Skeletal muscle satellite cell (primary cell): ENCODE results near the gene S100A16.
"Not testable (repeated sequence)": the region's sequence is repeated elsewhere in the genome, so short reads cannot be mapped to it uniquely, and the experiment has no call there.

Experiments
- H3K27me3 ChIP-seq: 2 replicates; pipeline ENCODE4 v1.7.0; 2013; ENCODE audit warnings: low read length; ENCODE audit not compliant: control insufficient read depth, insufficient read depth
- H3K36me3 ChIP-seq: 2 replicates; pipeline ENCODE4 v1.7.0; 2013; ENCODE audit warnings: mild to moderate bottlenecking, control low read depth, low read length; ENCODE audit not compliant: insufficient read depth
- H3K4me1 ChIP-seq: 2 replicates; pipeline ENCODE4 v1.7.0; 2013; ENCODE audit warnings: low read length; ENCODE audit not compliant: control insufficient read depth, insufficient read depth
- H3K4me2 ChIP-seq: 2 replicates; pipeline ENCODE4 v1.7.0; 2013; ENCODE audit warnings: mild to moderate bottlenecking, low read length
- H3K4me3 ChIP-seq: 2 replicates; pipeline ENCODE4 v1.7.0; 2013; ENCODE audit warnings: low read length
- H3K9ac ChIP-seq: 2 replicates; pipeline ENCODE4 v1.7.0; 2013; ENCODE audit warnings: mild to moderate bottlenecking, low read depth, low read length, moderate library complexity
- H3K9me3 ChIP-seq: replicated peaks from 2 replicates; pipeline ENCODE4 v1.7.0; 2013; ENCODE audit warnings: mild to moderate bottlenecking, control low read depth, low read length

S100A16 gene

GRCh38 chr1:153648000-153648643, 35.2 kb upstream of the S100A16 start:
- no peak overlapping the region for H3K4me3 ChIP-seq

GRCh38 chr1:153647346-153647714, 34.4 kb upstream of the S100A16 start:
- Histone ChIP-seq H3K4me1 (no peaks in the 10 kb centered on the region), H3K4me2 (no peak overlapping the region), H3K9me3 (no peaks in the 10 kb centered on the region), H3K4me3 (no peak overlapping the region), H3K36me3 (peaks cover 46% of the 10 kb centered on the region), H3K27me3 (no peaks in the 10 kb centered on the region), H3K9ac (no peak overlapping the region)

More at GRCh38 chr1:153648000-153648643, 35.2 kb upstream of the S100A16 start:
- Histone ChIP-seq H3K4me1 (peaks cover 8% of the 10 kb centered on the region), H3K9me3 (no peaks in the 10 kb centered on the region), H3K4me2 (no peak overlapping the region), H3K36me3 (peaks cover 38% of the 10 kb centered on the region), H3K27me3 (no peaks in the 10 kb centered on the region), H3K9ac (no peak overlapping the region)

DNA sequence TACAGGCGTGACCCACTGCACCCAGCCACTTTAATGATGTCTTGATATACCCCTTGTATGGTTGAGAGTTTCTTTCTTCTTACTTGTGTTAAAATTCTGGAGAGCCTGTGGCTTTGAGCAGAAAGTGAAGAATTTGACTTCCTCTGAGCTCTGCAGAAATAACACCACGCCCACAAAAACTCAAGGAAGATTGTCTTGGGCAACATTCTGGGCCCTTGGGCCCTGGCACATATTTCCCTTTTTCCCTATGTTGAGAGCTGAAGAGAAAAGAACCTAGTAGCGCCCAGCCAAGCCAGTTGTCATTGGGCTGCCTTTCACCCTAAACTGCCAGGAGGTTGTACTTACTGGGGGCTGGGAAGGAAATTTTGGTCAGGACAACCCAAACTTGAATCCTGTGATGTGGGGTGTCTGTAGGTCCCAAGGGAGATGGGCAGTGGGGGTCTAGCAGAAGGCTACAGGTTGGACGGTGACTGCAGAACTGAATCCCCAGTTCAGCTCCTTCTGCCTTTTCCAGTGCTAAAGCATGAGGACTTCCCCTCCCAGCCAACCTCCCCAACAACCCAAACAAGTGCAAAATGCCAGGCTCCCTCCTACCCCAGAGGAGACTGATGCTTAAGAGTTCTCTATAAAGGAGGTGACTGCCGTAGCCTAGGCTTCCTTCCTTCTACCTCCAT, 33.9 kb upstream of the S100A16 start:
- Histone ChIP-seq H3K9ac (no peak overlapping the region), H3K4me2 (no peak overlapping the region), H3K4me3 (no peak overlapping the region), H3K9me3 (no peaks in the 10 kb centered on the region), H3K27me3 (no peaks in the 10 kb centered on the region), H3K4me1 (no peaks in the 10 kb centered on the region), H3K36me3 (peaks cover 51% of the 10 kb centered on the region)

GRCh38 chr1:153643816-153644215, 30.9 kb upstream of the S100A16 start:
- no peaks in the 10 kb centered on the region for H3K9me3 ChIP-seq
- H3K9ac ChIP-seq: no peak overlapping the region
- H3K4me2 ChIP-seq: no peak overlapping the region
- no peaks in the 10 kb centered on the region for H3K4me1 ChIP-seq
- H3K27me3 ChIP-seq: no peaks in the 10 kb centered on the region
- H3K36me3 ChIP-seq: peaks cover 81% of the 10 kb centered on the region
- no peak overlapping the region for H3K4me3 ChIP-seq

- Histone ChIP-seq H3K9ac (no peak overlapping the region), H3K27me3 (no peaks in the 10 kb centered on the region), H3K4me1 (no peaks in the 10 kb centered on the region), H3K4me2 (no peak overlapping the region), H3K9me3 (no peaks in the 10 kb centered on the region), H3K36me3 (peaks cover 86% of the 10 kb centered on the region), H3K4me3 (no peak overlapping the region)
These were observed 30.2 kb upstream of the S100A16 start for GRCh38 chr1:153643100-153643499.

DNA sequence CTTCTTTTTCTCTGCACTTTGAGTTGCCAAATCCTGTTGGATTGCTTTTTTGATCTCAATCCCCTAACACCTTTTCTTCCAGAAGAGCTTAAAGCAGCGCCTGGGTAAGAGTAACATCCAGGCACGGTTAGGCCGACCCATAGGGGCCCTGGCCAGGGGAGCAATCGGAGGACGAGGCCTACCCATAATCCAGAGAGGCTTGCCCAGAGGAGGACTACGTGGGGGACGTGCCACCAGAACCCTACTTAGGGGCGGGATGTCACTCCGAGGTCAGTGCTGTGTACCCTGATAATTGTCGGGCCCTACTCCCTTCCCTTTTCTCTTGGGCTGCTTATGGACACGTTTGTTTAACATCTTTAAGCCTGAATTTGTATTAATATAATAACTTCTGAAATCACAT, 29.2 kb upstream of the S100A16 start:
- no peak overlapping the region for H3K9ac ChIP-seq
- no peak overlapping the region for H3K4me2 ChIP-seq
- H3K4me1 ChIP-seq: peaks cover under 1% of the 10 kb centered on the region
- no peaks in the 10 kb centered on the region for H3K27me3 ChIP-seq
- peaks cover 95% of the 10 kb centered on the region for H3K36me3 ChIP-seq
- no peaks in the 10 kb centered on the region for H3K9me3 ChIP-seq
- no peak overlapping the region for H3K4me3 ChIP-seq

GRCh38 chr1:153640861-153641260, 27.9 kb upstream of the S100A16 start:
- peaks cover 12% of the 10 kb centered on the region for H3K4me1 ChIP-seq
- no peaks in the 10 kb centered on the region for H3K9me3 ChIP-seq
- H3K4me2 ChIP-seq: no peak overlapping the region
- H3K9ac ChIP-seq: no peak overlapping the region
- no peaks in the 10 kb centered on the region for H3K27me3 ChIP-seq
- H3K4me3 ChIP-seq: no peak overlapping the region
- peaks cover 96% of the 10 kb centered on the region for H3K36me3 ChIP-seq

GRCh38 chr1:153640213-153640612, 27.3 kb upstream of the S100A16 start:
- not testable (repeated sequence) for H3K9ac ChIP-seq, H3K9me3 ChIP-seq, H3K4me2 ChIP-seq, H3K4me3 ChIP-seq, H3K27me3 ChIP-seq
- Histone ChIP-seq H3K36me3 (peaks cover 89% of the 10 kb centered on the region), H3K4me1 (peaks cover 15% of the 10 kb centered on the region)

DNA sequence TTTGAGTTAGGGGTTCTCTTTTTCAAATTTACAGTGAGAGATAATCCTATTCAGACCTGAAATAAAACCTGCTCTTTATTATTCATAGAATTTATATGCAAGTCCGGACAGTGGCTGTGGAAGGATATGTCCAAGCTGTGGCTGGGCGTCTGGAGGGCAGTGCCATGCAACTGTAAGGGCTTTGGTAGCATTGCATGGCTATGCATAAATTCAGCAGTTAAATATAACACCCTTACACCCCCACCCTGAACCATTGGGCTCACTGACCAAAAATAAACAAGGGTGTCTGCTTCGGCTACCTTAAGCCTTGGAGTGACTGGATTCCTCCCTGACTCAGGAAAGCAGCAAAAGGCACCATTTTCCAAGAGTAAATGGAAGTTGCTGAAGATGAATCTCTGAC, 26.3 kb upstream of the S100A16 start:
- peaks cover 15% of the 10 kb centered on the region for H3K4me1 ChIP-seq
- peaks cover 80% of the 10 kb centered on the region for H3K36me3 ChIP-seq
- H3K4me3 ChIP-seq: no peak overlapping the region
- H3K4me2 ChIP-seq: no peak overlapping the region
- no peaks in the 10 kb centered on the region for H3K27me3 ChIP-seq
- H3K9me3 ChIP-seq: no peaks in the 10 kb centered on the region
- H3K9ac ChIP-seq: no peak overlapping the region

GRCh38 chr1:153638261-153638660, 25.3 kb upstream of the S100A16 start:
- Histone ChIP-seq H3K4me1 (peaks cover 19% of the 10 kb centered on the region), H3K36me3 (peaks cover 70% of the 10 kb centered on the region), H3K9me3 (no peaks in the 10 kb centered on the region), H3K27me3 (no peaks in the 10 kb centered on the region), H3K9ac (no peak overlapping the region), H3K4me2 (no peak overlapping the region), H3K4me3 (no peak overlapping the region)

DNA sequence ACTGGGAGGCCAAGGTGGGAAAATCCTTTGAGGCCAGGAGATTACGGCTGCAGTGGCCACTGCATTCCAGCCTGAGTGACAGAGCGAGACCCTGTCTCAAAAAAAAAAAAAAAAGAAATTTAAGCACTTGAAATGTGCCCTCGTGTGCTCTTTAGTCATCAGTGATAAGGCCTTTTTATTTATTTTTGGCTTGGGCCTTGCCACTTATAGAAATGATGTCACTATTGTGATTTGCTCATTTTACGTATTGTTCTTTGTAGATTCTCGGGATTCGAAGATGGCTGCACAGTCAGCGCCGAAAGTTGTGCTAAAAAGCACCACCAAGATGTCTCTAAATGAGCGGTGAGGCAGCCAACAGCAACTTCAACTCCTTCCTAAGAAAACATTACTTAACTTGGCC, 23.4 kb upstream of the S100A16 start:
- H3K9me3 ChIP-seq: no peaks in the 10 kb centered on the region
- no peak overlapping the region for H3K9ac ChIP-seq
- peaks cover 50% of the 10 kb centered on the region for H3K36me3 ChIP-seq
- no peaks in the 10 kb centered on the region for H3K27me3 ChIP-seq
- peak overlapping the region; percentile 97 for H3K4me3 ChIP-seq
- peaks cover 25% of the 10 kb centered on the region for H3K4me1 ChIP-seq
- H3K4me2 ChIP-seq: peak overlapping the region; percentile 81

GRCh38 chr1:153635872-153636271, 22.9 kb upstream of the S100A16 start:
- Histone ChIP-seq H3K9me3 (no peaks in the 10 kb centered on the region), H3K36me3 (peaks cover 46% of the 10 kb centered on the region), H3K4me2 (peak overlapping the region; percentile 81), H3K4me3 (peak overlapping the region; percentile 97), H3K9ac (peak overlapping the region; percentile 100), H3K4me1 (peaks cover 25% of the 10 kb centered on the region), H3K27me3 (no peaks in the 10 kb centered on the region)
